GM10266 (cell line): ENCODE results near the gene COLGALT1.
"Not testable (repeated sequence)": the region's sequence is repeated elsewhere in the genome, so short reads cannot be mapped to it uniquely, and the experiment has no call there.

Source experiments
- DNase-seq: peaks from one replicate; pipeline ENCODE4 v3.0.0; 2012; ENCODE audit errors: extremely low spot score
- TF ChIP-seq, protein P1 (sequence below): IDR thresholded peaks from 2 replicates; pipeline ENCODE4 v1.5.1; 2012; ENCODE audit warnings: mild to moderate bottlenecking, low read depth; ENCODE audit not compliant: control insufficient read depth, insufficient read depth; ENCODE audit errors: missing control alignments

The COLGALT1 gene

DNA sequence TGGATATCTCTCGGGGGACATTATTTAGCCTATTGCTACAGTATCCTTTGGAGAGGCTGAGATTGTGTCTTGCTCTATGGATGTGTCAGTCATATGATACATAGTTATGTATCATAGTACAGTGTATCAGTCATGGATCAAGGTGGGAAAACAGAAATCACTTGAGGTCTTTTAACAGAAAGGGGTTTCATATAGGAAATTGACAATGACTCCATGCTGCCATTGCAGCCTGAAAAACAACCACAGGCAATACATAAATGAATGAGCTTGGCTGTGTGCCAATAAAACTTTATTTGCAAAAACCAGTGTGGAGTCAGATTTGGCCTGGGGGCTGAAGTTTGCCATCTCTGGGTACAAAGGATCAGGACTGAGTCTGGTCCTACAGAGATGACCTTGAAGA is 35.4 kb downstream of the COLGALT1 start:
- TF ChIP-seq, protein P1, sequence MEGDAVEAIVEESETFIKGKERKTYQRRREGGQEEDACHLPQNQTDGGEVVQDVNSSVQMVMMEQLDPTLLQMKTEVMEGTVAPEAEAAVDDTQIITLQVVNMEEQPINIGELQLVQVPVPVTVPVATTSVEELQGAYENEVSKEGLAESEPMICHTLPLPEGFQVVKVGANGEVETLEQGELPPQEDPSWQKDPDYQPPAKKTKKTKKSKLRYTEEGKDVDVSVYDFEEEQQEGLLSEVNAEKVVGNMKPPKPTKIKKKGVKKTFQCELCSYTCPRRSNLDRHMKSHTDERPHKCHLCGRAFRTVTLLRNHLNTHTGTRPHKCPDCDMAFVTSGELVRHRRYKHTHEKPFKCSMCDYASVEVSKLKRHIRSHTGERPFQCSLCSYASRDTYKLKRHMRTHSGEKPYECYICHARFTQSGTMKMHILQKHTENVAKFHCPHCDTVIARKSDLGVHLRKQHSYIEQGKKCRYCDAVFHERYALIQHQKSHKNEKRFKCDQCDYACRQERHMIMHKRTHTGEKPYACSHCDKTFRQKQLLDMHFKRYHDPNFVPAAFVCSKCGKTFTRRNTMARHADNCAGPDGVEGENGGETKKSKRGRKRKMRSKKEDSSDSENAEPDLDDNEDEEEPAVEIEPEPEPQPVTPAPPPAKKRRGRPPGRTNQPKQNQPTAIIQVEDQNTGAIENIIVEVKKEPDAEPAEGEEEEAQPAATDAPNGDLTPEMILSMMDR = no peak
- DNase-seq = no peak

DNA sequence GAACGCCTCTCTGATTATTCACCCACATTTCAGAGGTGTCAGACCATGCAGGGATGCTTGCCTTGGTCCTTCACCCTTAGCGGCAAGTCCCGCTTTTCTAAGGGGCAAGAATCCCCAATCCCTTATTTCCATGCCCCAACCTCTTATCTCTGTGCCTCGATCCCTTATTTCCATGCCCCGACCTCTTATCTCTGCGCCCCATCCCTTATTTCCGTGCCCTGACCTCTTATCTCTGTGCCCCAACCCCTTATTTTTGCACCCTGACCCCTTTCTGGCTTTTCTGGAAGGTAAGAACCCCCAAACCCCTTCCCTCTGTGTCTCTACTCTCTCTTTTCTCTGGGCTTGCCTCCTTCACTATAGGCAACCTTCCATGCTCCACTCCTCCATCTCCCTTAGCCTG is 38.8 kb downstream of the COLGALT1 start:
- DNase-seq = not testable (repeated sequence)

DNA sequence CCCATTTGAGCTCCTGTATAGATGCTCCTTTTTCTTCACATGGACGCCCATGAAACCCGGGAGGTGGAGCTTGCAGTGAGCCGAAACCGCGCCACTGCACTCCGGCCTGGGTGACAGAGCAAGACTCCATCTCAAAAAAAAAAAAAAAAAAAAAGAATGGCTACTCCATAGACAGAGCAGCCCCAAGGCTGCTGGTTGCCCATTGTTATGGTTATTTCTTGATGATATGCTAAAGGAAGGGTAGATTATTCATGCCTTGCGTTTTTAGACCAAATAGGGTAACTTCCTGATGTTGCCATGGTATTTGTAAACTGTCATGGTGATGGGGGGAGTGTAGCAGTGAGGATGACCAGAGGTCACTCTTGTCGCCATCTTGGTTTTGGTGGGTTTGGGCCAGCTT is 42.6 kb downstream of the COLGALT1 start:
- not testable (repeated sequence) for DNase-seq

DNA sequence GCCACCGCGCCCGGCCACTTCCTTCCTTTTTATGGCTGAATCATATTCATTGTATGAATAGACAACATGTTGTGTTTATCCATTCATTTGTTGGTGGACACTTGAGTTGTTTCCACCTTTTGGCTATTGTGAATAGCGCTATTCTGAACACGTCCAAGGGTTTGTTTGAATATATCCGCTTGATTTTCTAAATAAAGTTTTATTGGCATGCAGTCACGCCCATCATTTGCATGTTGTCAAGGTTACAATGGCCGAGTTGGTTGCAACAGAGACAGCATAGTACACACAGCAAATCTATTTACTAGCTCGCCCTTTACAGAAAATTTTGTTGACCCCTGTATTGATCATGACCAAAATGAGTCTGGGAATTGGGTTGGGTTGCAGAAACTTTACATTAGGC is 43.5 kb downstream of the COLGALT1 start:
- DNase-seq = no peak
- TF ChIP-seq, protein P1 = no peak

DNA sequence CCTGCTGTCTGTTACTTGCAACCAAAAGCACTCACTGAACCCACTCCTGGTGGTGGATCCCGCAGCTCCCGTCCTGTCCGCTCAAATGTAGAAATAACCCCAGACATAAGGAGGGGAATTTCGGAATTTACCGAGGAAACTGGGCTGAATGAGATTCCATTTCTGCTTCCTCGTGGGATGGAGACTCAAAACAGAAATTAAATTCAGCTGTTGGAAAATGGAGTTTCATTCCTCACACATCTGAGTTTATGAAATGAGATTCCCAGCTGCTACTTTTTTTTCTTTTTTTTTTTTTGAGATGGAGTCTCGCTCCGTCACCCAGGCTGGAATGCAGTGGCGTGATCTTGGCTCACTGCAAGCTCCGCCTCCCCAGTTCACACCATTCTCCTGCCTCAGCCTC is 44.3 kb downstream of the COLGALT1 start:
- DNase-seq = no peak
- TF ChIP-seq, protein P1 = no peak

DNA sequence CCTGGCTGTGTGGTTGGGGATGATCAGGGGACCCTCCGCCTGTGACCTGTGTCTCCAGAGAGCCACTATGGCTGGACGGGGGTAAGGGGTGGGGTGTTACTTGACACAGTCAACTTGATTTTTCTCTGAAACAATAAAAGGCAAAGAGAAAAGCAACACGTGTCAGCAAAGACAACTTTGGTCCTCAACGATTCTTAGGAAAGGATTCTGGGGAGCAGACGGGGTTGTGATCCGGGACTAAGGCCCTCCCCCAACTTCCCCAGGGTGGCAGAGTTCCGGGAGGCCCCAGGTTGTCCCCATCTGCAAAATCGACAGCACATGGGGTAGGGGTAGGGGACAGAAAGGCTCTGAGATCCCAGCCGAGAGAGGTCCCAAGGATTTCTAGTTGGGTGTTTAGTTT is 46.2 kb downstream of the COLGALT1 start:
- DNase-seq = no peak
- TF ChIP-seq, protein P1 = no peak

DNA sequence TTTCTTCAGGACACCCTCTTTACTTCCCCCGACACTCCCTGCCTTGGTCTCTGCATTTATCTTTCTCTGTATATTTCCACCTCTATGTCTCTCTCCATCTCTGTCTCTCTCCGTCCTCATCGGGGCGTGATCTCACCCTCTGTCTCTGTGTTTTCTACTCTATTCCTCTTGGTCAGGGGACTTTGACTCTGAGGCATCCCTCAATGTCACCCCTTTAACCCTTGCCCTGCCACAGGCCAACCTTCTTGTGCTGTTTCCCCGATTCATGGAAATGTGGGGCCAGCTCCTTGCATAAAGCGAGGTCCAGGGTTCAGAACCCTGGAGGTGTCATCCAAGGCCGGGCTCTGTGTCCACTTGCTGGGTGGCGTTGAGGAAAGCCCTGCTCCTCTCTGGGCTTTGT is 46.8 kb downstream of the COLGALT1 start:
- TF ChIP-seq, protein P1 = no peak
- no peak for DNase-seq

DNA sequence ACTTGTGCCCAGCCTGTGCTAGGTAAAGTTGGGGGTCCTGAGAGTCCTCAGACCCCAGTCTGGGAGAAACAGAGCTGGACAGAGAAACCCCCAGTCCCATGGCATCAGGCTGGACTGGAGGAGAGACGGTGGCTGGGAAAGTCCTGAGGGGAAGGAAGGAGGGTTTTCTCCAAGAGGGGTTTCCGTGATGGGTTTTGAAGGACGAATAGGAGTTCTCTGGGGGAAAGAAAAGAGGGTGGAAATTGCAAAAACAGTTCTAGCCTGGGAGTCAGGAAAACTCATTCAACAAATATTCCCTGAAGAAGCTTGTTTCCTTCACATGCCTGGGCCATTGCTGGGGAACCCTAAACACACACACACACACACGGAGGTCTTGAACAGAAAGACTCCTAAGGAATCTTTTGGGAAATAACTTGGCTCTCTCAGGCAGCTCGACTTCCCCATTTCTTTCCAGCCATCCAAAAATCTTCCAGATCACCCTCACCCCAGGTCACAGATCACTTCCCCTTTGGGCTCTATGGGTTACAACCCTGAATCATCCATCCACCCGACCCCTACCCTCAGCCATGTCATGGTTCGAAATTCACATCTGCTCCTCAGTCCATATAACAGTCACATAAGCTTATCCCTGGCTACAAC is 47.5 kb downstream of the COLGALT1 start:
- TF ChIP-seq, protein P1 = no peak
- no peak for DNase-seq
